MV-4-11 (cell line): ENCODE measurements around the gene MFF.
A peak's percentile ranks its signal among the peaks of the same experiment; 100 is the strongest.
"Not testable (repeated sequence)": the region's sequence is repeated elsewhere in the genome, so short reads cannot be mapped to it uniquely, and the experiment has no call there.

Source experiments
- DNase-seq: peaks from one replicate; lab custom pipeline; 2025; lab: John Stamatoyannopoulos, UW

MFF gene

GRCh38 chr2:227335713-227336112, 10.7 kb downstream of the MFF start:
- peak; percentile 88 for DNase-seq

DNA sequence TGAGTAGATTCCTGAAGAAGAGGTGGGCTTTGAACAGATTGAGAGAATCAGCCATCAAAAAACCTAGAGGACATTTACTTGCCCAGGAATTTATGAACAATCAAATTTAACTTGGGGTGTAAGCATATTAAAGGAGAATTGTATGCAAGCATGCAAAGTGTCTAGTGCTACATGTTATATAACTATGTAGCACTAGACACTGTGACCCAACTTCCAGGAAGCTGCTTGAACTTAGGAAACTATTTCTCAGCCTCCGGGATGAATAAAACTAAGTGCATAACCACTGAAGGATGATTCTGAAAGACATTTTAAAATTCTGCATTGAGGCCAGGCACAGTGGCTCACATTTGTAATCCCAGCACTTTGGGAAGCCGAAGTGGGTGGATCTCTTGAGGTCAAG, 12.4 kb downstream of the MFF start:
- no peak for DNase-seq

DNA sequence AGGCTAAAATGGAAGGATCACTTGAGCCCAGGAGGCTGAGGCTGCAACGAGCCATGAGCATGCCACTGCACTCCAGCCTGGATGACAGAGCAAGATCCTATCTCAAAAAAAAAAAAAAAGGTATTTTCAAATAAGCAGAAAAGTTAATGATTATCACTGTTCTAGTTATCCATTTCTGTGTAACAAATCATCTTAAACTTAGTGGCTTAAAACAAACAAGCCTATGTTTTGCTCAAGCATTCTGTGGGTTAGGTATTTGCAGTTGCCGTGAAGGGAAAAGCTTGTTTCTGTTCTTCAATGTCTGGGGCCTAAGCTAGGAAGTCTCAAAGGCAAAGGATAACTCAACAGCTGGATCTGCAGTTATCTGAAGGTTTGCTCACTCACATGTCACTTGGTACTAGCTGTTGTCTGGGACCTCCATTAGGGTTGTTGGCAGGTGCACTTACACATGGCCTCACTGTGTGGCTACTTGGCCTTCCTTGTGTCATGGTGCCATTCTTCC, 14.1 kb downstream of the MFF start:
- no peak for DNase-seq

GRCh38 chr2:227340106-227340505, 15.1 kb downstream of the MFF start:
- no peak for DNase-seq

GRCh38 chr2:227341553-227341952, 16.5 kb downstream of the MFF start:
- no peak for DNase-seq

DNA sequence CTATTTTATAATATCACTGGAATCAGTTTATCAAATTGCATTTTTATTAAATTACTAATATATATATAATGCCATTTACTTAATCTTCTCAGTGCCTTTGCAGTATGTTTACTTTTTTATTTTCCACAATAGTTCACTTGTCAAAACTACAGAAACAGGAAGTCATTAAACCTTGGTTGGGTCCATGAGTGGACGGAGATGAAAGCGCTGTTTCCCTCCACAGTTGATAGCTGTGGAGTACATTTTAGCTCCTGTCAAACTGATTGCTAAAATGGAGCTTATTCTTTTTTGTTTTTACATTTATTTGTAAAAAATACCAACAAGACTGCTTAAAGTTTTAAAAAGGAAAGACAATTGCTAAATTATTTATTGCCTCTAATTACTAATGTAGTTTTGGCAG, 19.2 kb downstream of the MFF start:
- peak; percentile 46 for DNase-seq

DNA sequence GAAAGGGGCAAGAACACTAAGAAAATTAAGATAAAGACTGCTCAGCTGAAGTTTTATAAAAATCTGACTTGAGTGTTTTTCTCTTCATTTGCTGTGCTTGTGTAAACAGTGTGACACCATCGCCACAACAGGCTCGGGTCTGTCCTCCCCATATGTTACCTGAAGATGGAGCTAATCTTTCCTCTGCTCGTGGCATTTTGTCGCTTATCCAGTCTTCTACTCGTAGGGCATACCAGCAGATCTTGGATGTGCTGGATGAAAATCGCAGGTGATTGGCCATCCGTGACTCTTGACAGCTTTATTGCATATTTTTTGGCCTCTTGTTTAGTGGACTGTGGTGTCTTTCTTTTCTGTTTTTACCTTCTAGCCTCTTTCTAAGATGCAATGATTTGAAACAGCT, 22.1 kb downstream of the MFF start:
- DNase-seq, result no peak

DNA sequence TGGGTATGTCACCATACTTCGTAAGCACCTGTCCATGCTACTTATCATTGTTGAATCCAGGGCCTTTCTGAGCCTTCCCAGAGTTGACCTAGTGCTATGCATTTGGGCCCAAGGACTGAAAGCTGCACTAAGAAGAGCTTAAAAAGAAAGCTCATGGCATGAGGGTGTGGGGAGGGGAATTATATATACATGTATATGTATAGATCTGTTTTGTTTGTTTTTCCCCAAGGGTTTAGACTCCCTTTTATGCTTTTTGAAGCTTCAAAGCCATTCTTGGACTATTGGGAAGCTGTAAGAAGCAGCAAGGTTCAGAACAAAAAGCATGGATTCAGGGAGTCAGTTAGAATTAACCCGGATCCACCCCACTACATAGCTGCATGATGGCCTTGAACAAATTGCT, 23.3 kb downstream of the MFF start:
- no peak for DNase-seq

- DNase-seq, result no peak
Measured at GRCh38 chr2:227349989-227350612, 25.1 kb downstream of the MFF start.

GRCh38 chr2:227351639-227352038, 26.6 kb downstream of the MFF start:
- no peak for DNase-seq

DNA sequence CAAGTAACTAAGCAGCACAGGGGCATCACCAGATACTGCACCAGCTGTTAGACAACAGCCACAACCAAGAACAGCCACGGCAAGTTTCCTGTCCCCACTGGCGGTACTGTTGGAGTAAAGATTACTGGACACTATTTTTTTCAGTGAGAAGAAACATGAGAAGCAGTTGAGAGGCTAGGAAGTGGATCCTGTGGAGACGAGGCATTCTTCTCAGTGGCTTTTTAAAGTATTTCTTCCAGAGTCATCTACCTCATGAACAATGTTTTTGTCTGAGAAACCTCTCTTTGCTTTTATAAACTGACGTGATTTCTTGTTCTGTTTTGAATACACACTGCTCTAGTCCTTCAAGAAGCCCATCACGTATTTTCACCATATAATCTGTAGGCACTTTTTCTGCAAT, 35.3 kb downstream of the MFF start:
- DNase-seq, result no peak

DNA sequence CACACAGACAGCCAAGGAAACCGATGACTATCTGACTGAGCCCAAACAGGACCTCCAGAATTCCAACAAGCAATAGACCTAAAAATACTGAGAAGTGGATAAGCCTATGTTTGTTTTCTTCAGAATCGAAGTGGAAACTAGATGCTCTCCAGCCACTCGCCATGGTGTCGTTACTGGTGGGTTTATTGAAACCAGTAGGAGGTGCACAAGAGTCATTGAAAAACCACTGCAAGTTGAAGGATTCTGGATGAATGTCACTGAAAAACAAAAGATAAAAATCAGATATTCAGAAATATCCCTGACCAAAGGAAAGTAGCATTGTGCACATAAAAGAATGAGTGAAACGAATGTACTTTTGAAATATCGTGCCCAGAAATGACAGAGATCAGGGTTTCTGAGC, 38.7 kb downstream of the MFF start:
- peak; percentile 12 for DNase-seq

- not testable (repeated sequence) for DNase-seq
Measured at GRCh38 chr2:227364585-227365263, 39.7 kb downstream of the MFF start.

DNA sequence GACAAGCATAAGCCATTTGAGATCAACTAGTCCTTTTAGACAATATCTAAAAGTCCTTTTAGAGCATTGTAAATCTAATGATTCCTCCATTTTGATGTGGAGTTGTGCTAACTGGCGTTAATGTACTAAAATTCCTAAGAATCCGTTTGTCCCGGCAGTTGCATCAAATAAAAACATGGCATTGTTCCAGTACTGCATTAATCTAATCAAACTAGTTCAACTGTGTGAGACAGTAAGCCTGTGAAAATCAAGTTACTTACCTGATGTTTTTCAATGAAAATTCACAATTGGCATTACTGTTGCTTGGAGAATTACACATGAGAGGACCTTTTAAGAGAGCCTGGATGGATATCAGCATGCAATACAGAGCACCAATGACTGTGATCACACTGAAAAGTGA, 40.8 kb downstream of the MFF start:
- DNase-seq, result no peak

- peak; percentile 14 for DNase-seq
Measured at GRCh38 chr2:227366769-227367426, 41.8 kb downstream of the MFF start.

DNA sequence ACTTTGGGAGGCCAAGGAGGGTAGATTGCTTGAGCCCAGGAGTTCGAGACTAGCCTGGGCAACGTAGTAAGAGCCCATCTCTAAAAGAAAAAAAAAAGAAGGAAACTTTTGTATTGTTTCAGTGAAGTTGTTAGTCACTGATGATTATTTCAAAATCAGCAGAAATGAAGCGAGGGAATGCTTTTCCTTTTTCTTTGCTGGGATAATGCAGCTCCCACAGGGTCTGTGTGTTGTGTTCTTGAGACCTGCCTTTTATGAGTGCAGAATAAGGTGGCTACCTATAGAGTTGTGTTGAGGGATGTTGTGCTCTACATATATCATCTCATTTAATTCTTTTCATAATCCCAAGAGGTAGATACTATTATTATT, 42.4 kb downstream of the MFF start:
- DNase-seq, result no peak

DNA sequence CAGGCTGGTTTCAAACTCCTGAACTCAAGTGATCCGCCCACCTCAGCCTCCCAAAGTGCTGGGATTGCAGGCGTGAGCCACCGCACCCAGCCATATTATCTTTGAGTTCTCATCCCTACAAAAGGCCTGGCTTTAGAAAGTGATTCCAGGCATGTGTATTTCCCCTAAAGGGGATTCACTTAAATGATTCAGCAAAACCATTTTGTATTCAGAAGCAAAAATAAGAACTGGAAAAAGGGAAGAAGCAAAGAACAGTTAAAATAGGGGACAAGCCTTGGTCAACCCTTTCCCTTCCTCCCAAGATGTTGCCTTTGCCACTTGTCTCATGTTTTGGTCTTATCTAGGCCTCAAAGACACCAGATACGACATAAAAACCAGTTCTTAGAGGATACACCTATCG, 43.5 kb downstream of the MFF start:
- DNase-seq, result peak; percentile 66

DNA sequence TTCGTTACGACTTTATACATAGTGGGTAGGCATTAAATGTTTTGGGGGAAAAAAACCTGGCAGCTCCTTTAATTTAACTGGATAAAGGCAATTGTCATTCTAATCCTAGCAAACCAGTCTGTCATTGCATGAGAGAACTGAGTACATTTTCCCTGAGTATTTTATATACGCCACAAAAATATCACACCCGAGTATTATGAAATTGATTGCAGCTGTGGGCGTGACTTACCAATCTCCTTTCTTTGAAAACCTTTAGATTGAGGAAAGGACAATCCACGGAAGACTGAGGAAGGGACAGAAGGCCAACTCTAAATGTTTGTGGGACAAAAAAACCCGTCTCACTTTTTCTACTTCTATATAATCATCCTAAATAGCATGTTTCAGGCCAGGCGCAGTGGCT, 45.0 kb downstream of the MFF start:
- no peak for DNase-seq

DNA sequence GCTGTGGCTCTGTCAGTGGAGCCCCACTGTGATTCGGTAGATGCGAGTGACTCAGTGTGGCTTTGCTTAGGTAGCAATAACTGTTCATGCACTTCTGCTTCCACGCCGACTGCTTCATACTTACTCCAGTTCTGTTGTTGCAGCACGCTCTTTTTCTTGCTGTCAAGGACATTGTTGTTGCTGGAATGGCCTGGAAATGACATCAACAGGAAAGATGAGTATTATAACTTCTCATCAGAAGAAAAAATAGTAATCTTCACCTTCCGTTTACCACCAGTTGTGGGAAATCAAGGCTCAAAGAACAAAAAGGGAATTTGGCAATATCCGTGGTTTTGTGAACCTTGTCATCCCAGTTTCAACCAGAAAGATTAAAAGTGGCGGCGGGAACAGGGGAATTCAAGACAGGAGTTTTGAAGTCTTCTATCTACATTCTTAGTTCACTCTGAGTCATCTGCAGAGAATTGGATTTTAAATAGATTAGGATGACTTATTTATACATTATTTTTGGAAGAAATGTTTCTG, 45.8 kb downstream of the MFF start:
- DNase-seq, result peak; percentile 89

- DNase-seq, result no peak
Measured at GRCh38 chr2:227373389-227373788, 48.3 kb downstream of the MFF start.

DNA sequence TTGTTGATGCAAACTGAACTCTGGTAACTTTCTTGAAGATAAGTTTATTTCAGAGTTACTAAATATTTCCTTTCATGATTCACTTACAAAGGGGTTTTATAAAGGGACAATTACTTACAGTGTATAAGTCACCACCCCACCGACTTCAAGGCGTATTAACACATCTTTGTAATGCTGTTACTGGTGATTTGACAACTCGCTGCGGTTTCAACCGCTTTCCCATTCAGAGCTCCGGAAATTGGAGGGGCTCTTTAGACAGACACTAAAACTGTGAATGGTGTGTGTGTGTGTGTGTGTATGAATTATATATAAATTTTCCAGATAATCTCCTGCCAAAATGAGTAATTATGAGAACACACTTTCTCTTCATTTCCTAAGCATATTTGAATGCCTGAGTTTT, 49.1 kb downstream of the MFF start:
- DNase-seq, result peak; percentile 89

GRCh38 chr2:227376656-227377396, 51.8 kb downstream of the MFF start:
- DNase-seq, result no peak
